ENCODE results near the gene MRPL58.

MRPL58 gene

GRCh38 chr17:75063201-75063600 is 50.7 kb downstream of the MRPL58 start:
- Mint-ChIP-seq H3K4me1 (peaks cover 15% of the 10 kb centered on the region), H3K27me3 (ENCODE audit: low read depth) (no peaks in the 10 kb centered on the region), H3K9me3 (no peaks in the 10 kb centered on the region), H3K27ac (no peak overlapping the region), H3K4me3 (no peak overlapping the region), H3K36me3 (ENCODE audit: low read depth) (peaks cover 57% of the 10 kb centered on the region)
- TF ChIP-seq CTCF (IDR thresholded peaks at IDR 0.05; ENCODE audit: unreplicated experiment in 3 of 3), result no peak

DNA sequence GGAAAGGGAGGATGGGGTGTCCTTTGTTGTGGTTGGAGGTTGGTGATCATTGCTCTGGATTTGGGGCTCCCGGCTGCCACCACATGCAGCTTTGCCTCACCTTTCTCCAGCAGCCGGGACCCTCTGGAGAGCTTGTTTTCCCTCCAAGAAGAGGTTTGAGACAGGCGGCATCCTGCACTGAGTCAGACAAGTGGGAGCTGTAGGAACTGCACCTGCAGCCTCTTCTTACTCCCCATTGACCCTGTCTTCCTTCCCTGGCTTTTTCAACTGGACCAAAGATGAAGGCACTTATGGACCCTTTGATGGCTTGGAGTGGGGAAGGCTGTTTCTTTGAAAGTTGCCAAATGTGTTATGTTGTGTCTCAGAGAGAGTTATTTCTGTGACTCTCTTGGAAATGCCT is 51.2 kb downstream of the MRPL58 start:
- Mint-ChIP-seq H3K4me3 (no peak overlapping the region), H3K4me1 (peaks cover 15% of the 10 kb centered on the region), H3K36me3 (ENCODE audit: low read depth) (peaks cover 57% of the 10 kb centered on the region), H3K27ac (no peak overlapping the region), H3K27me3 (ENCODE audit: low read depth) (no peaks in the 10 kb centered on the region), H3K9me3 (no peaks in the 10 kb centered on the region)
- TF ChIP-seq CTCF (IDR thresholded peaks at IDR 0.05; ENCODE audit: unreplicated experiment in 3 of 3), result no peak

GRCh38 chr17:75064040-75064439 is 51.6 kb downstream of the MRPL58 start:
- Mint-ChIP-seq H3K4me1 (peaks cover 15% of the 10 kb centered on the region), H3K27ac (no peak overlapping the region), H3K4me3 (no peak overlapping the region), H3K27me3 (ENCODE audit: low read depth) (no peaks in the 10 kb centered on the region), H3K9me3 (no peaks in the 10 kb centered on the region), H3K36me3 (ENCODE audit: low read depth) (peaks cover 57% of the 10 kb centered on the region)
- TF ChIP-seq CTCF (IDR thresholded peaks at IDR 0.05; ENCODE audit: unreplicated experiment in 3 of 3), result no peak

DNA sequence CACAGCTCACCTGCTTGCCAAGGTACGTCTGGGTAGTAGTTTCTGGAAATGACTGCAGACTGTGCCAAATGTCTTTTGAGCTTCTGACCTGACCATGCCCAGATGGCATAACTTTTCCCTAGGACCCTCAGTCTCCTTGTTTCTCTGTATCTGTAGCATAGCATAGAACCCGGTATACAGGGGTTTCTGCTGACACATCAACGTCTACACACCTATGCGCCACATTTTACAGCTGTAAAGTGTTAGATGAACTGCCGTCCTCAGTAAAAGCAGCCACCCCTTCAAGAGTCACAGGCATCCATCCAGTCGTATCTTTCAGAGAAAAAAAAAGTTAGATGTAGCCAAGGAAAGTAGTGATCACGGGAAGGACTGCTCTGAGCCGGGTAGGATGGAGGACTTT is 52.0 kb downstream of the MRPL58 start:
- no peak for TF ChIP-seq CTCF (IDR thresholded peaks at IDR 0.05; ENCODE audit: unreplicated experiment in 3 of 3)
- Mint-ChIP-seq H3K27me3 (ENCODE audit: low read depth) (no peaks in the 10 kb centered on the region), H3K27ac (no peak overlapping the region), H3K9me3 (no peaks in the 10 kb centered on the region), H3K4me3 (no peak overlapping the region), H3K4me1 (peaks cover 13% of the 10 kb centered on the region), H3K36me3 (ENCODE audit: low read depth) (peaks cover 56% of the 10 kb centered on the region)

DNA sequence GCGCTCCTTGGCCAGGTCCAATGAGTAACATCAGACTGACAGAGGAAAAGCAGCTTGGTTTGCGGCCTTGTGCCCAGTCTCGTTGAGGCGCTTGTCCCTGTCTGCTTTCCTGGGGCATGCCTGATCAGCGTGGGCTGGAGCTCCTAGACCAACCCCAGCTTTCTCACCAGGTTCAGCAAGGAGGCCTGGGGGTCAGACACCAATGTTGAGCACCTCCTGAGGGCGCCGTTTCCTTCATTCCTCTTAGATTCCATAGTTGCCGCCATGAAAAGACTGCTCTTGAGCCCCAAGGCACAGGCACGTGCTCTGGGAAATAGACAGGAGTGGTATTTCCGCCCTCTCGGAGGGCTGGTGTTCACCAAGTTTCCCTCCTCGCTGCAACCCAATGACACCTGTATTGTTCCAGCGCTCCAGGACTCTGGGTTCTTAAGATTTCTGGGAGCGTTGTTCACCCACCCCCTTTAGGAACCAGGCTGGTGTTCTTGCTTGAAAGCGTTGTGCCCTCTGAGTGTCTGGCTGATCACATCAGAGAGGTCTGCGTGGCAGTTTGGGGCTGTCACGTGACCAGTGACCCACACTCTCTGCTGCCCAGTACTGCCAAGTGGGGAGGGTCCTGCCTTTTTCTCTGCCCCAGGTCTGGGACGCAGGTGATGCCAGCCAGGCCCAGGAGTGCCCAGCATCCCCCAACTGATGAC is 52.5 kb downstream of the MRPL58 start:
- peaks cover 50% of the 10 kb centered on the region for H3K36me3 Mint-ChIP-seq (ENCODE audit: low read depth)
- H3K9me3 Mint-ChIP-seq, result no peaks in the 10 kb centered on the region
- peaks cover 7% of the 10 kb centered on the region for H3K4me1 Mint-ChIP-seq
- H3K27ac Mint-ChIP-seq, result no peak overlapping the region
- H3K4me3 Mint-ChIP-seq, result no peak overlapping the region
- no peak for TF ChIP-seq CTCF (IDR thresholded peaks at IDR 0.05; ENCODE audit: unreplicated experiment in 3 of 3)
- H3K27me3 Mint-ChIP-seq (ENCODE audit: low read depth), result no peaks in the 10 kb centered on the region

GRCh38 chr17:75065562-75066151 is 53.2 kb downstream of the MRPL58 start:
- H3K27ac Mint-ChIP-seq, result no peak overlapping the region
- H3K9me3 Mint-ChIP-seq, result no peaks in the 10 kb centered on the region
- H3K36me3 Mint-ChIP-seq (ENCODE audit: low read depth), result peaks cover 46% of the 10 kb centered on the region
- TF ChIP-seq CTCF (IDR thresholded peaks at IDR 0.05; ENCODE audit: unreplicated experiment in 3 of 3), result no peak
- H3K27me3 Mint-ChIP-seq (ENCODE audit: low read depth), result no peaks in the 10 kb centered on the region
- no peak overlapping the region for H3K4me3 Mint-ChIP-seq
- H3K4me1 Mint-ChIP-seq, result peaks cover 4% of the 10 kb centered on the region
